K562 (cell line): ENCODE results near the gene ZNF574. TPM values are rescaled to one million over a fixed set of nuclear protein-coding genes. Genes with fewer than 3 reads are reported as not detected.

Experiments used
- ATAC-seq: fragments of 200-7000 bp; cut with Tn5 transposase; 3 replicates; pipeline ENCODE4 v1.9.1; 2020; ENCODE audit warnings: moderate library complexity
- BruUV-seq: library from RNA; stranded (reverse); fragments of 400-500 nt; replicated peaks from 2 replicates; lab custom pipeline; 2021; lab: Mats Ljungman, UMichigan
- CTCF ChIA-PET: fragments of 300-600 bp; formaldehyde crosslinking; extraction: SDS; loops from one replicate; lab custom pipeline; 2021; ENCODE audit warnings: low intra/inter-chr PET ratio; lab: Yijun Ruan, JAX
- POLR2A ChIA-PET: fragments of 300-600, 350-650 bp; sonication (Branson Sonifier 250); formaldehyde crosslinking; extraction: SDS; loops from one replicate; lab custom pipeline; 2021; ENCODE audit warnings: antibody characterized with exemption, inconsistent platforms; lab: Yijun Ruan, JAX
- DNase-seq, 4 experiments: peaks; one replicate each; pipeline versions ENCODE4 v3.0.0 to v3.0.0-alpha.2; 2011 to 2018; ENCODE audit warnings: low spot score in 3 of 4, mixed read lengths in 3 of 4; ENCODE audit errors: extremely low read depth in 1 of 4
- FAIRE-seq: peaks from 2 replicates; lab custom pipeline; 2011; peaks lifted over from hg19 to GRCh38; lab: Jason Lieb, UNC
- H2AFZ ChIP-seq: 2 replicates; pipeline ENCODE4 v1.6.0; 2011; ENCODE audit warnings: low read depth, low read length, control low read depth, inconsistent platforms
- H3K27ac ChIP-seq: fragments of 200-600 bp; 3 replicates; pipeline ENCODE4 v1.8.0; 2011; ENCODE audit warnings: low read depth, mild to moderate bottlenecking, control low read depth, inconsistent platforms, low read length, moderate library complexity, mixed read lengths; ENCODE audit errors: extremely low read depth
- H3K27me3 ChIP-seq, 2 experiments: fragments of 300-600 bp in 1 of 2; 2 replicates in 1 of 2; 3 replicates in 1 of 2; pipeline versions ENCODE4 v1.6.0 to v1.8.0; 2011; ENCODE audit warnings: inconsistent platforms in 2 of 2, low read length in 2 of 2, mild to moderate bottlenecking in 1 of 2, mixed read lengths in 1 of 2, moderate library complexity in 1 of 2; ENCODE audit not compliant: control insufficient read depth in 2 of 2, insufficient read depth in 2 of 2
- H3K36me3 ChIP-seq: fragments of 300-600 bp; 3 replicates; pipeline ENCODE4 v1.8.0; 2011; ENCODE audit warnings: mild to moderate bottlenecking, low read length, inconsistent platforms; ENCODE audit not compliant: control insufficient read depth, insufficient read depth
- H3K4me1 ChIP-seq, 2 experiments: fragments of 200-600 bp in 1 of 2; replicated peaks in 1 of 2; 2 replicates in 1 of 2; 3 replicates in 1 of 2; pipeline versions ENCODE4 v1.5.1 to v1.8.0; 2011; ENCODE audit warnings: inconsistent platforms in 2 of 2, low read length in 2 of 2, mild to moderate bottlenecking in 1 of 2, mixed read lengths in 1 of 2, moderate library complexity in 1 of 2; ENCODE audit not compliant: control insufficient read depth in 2 of 2, insufficient read depth in 2 of 2
- H3K4me2 ChIP-seq: 2 replicates; pipeline ENCODE4 v1.6.1; 2011; ENCODE audit warnings: low read length, control low read depth, inconsistent platforms, mixed read lengths; ENCODE audit not compliant: insufficient read depth
- H3K4me3 ChIP-seq: fragments of 200-600 bp; sonication (generic), shearing (Covaris generic); 2 replicates; pipeline ENCODE4 v1.5.1; 2016; ENCODE audit warnings: control low read depth, inconsistent platforms
- H3K79me2 ChIP-seq: fragments of 200-600 bp; 3 replicates; pipeline ENCODE4 v1.8.0; 2011; ENCODE audit warnings: low read length, inconsistent platforms; ENCODE audit not compliant: control insufficient read depth, insufficient read depth
- H3K9ac ChIP-seq, 2 experiments: 2 replicates each; pipeline versions ENCODE4 v1.6.0 to v1.6.1; 2011; ENCODE audit warnings: low read depth in 2 of 2, low read length in 2 of 2, control low read depth in 1 of 2, inconsistent platforms in 1 of 2, mild to moderate bottlenecking in 1 of 2, mixed read lengths in 1 of 2; ENCODE audit not compliant: insufficient read depth in 1 of 2
- H3K9me1 ChIP-seq: one replicate; pipeline ENCODE4 v1.6.0; 2011; ENCODE audit warnings: inconsistent platforms, mild to moderate bottlenecking, low read length, moderate library complexity; ENCODE audit not compliant: control insufficient read depth, insufficient read depth
- H3K9me3 ChIP-seq: replicated peaks from 2 replicates; pipeline ENCODE4 v1.5.1; 2011; ENCODE audit warnings: low read depth, low read length, inconsistent platforms; ENCODE audit not compliant: control insufficient read depth, insufficient read depth
- H4K20me1 ChIP-seq: replicated peaks from 2 replicates; pipeline ENCODE4 v1.6.1; 2011; ENCODE audit warnings: low read length, inconsistent platforms, mixed read lengths; ENCODE audit not compliant: control insufficient read depth, insufficient read depth
- ADNP ChIP-seq: fragments of 200-800 bp; sonication (Bioruptor generic); IDR thresholded peaks from 2 replicates; pipeline ENCODE4 v1.6.1; 2016; ENCODE audit warnings: missing genetic modification characterization, missing compliant biosample characterization
- BDP1 ChIP-seq: IDR thresholded peaks from 3 replicates; pipeline ENCODE4 v1.6.1; 2011; ENCODE audit not compliant: insufficient read length, insufficient read depth
- CEBPB ChIP-seq: fragments of 450-650 bp; IDR thresholded peaks from 2 replicates; pipeline ENCODE4 v1.6.1; 2016; ENCODE audit warnings: missing genetic modification characterization, missing compliant biosample characterization
- HDAC2 ChIP-seq: fragments of 450-650 bp; IDR thresholded peaks from 2 replicates; pipeline ENCODE4 v1.6.1; 2016; ENCODE audit warnings: mild to moderate bottlenecking
- HMG20B ChIP-seq: fragments of 250-450 bp; sonication (Bioruptor Pico); IDR thresholded peaks from 2 replicates; pipeline ENCODE4 v1.5.0; 2021; ENCODE audit warnings: mild to moderate bottlenecking
- MCM7 ChIP-seq, 2 experiments: fragments of 450-650 bp; IDR thresholded peaks; 2 replicates each; pipeline ENCODE4 v1.6.1; 2016 to 2018
- MEF2D ChIP-seq: conservative IDR thresholded peaks from 2 replicates; pipeline ENCODE4 v1.6.1; 2016; ENCODE audit warnings: low read depth, missing genetic modification characterization, missing compliant biosample characterization
- MXI1 ChIP-seq: IDR thresholded peaks from 2 replicates; pipeline ENCODE4 v1.6.1; 2011; ENCODE audit warnings: low read depth, mild to moderate bottlenecking, improper control_type of control experiment, low read length
- OTX1 ChIP-seq: fragments of 450-650 bp; formaldehyde crosslinking; IDR thresholded peaks from 2 replicates; pipeline ENCODE4 v1.4.0; 2022; ENCODE audit warnings: mild to moderate bottlenecking
- PHB ChIP-seq: fragments of 250-450 bp; sonication (Bioruptor Pico); IDR thresholded peaks from 2 replicates; pipeline ENCODE4 v1.5.0; 2021
- SAP30 ChIP-seq: fragments of 200-600 bp; sonication (generic); IDR thresholded peaks from 2 replicates; pipeline ENCODE4 v1.6.1; 2012; ENCODE audit warnings: borderline replicate concordance, low read depth, mild to moderate bottlenecking, moderate library complexity, low read length, control low read depth, inconsistent platforms; ENCODE audit not compliant: insufficient read depth, poor library complexity, severe bottlenecking
- SIRT6 ChIP-seq: IDR thresholded peaks from one replicate; pipeline ENCODE4 v1.6.1; 2012; ENCODE audit warnings: low read depth, mild to moderate bottlenecking, control low read depth, inconsistent platforms, low read length, moderate library complexity
- SMARCB1 ChIP-seq: IDR thresholded peaks from 2 replicates; pipeline ENCODE4 v1.6.1; 2011; ENCODE audit warnings: improper control_type of control experiment, low read depth; ENCODE audit not compliant: insufficient read length
- SRSF9 ChIP-seq: fragments of 200-400 bp; formaldehyde crosslinking; IDR thresholded peaks from 2 replicates; pipeline ENCODE4 v1.6.1; 2017; ENCODE audit warnings: low read depth, low read length, borderline replicate concordance
- U2AF2 ChIP-seq: fragments of 200-400 bp; formaldehyde crosslinking; optimal IDR thresholded peaks from 2 replicates; pipeline ENCODE3; 2017; ENCODE audit warnings: low read depth, mild to moderate bottlenecking, low read length
- WGBS: fragments of 100-300 bp; shearing (Covaris generic); methylation state at CpG from one replicate; pipeline ENCODE4 v1.1.6; 2016; ENCODE audit warnings: low coverage, mixed read lengths; ENCODE audit not compliant: insufficient coverage; ENCODE audit errors: missing lambda C conversion rate; 5-methylcytosine and 5-hydroxymethylcytosine counted together
- in situ Hi-C: fragments of 300-500 bp; cut with MboI; formaldehyde crosslinking; loops from 4 replicates; pipeline ENCODE4 v1.15.0; 2018; ENCODE audit warnings: inconsistent platforms, mixed read lengths
- intact Hi-C: fragments of 100-400 bp; cut with micrococcal nuclease; formaldehyde crosslinking; loops from 2 replicates; pipeline ENCODE4 v1.14.2; 2022
- polyA plus RNA-seq, 8 experiments: library from polyadenylated mRNA; depleted of rRNA in 4 of 8; stranded (reverse) in 5 of 8; unstranded in 3 of 8; fragments of >200 nt; fragmentation: Nextera tagmentation in 2 of 8; fragmentation: Illumina TruSeq in 1 of 8; extraction: Ambion mirVana in 2 of 8; extraction: Trizol in 1 of 8; gene quantifications; 2 replicates each; pipeline versions ENCODE4 v1.2.1 to v1.2.3, GENCODE V29; 2011 to 2014; ENCODE audit warnings: inconsistent platforms in 1 of 8, missing spikeins in 1 of 8
- total RNA-seq, 7 experiments: library from RNA; depleted of rRNA in 6 of 7; stranded (reverse); fragments of >200 nt in 6 of 7; fragmentation: Illumina TruSeq in 2 of 7; extraction: Trizol in 2 of 7; gene quantifications; 2 replicates each; pipeline versions ENCODE4 v1.2.1 to v1.2.3, GENCODE V29; 2011 to 2021; ENCODE audit warnings: low replicate concordance in 1 of 7

The ZNF574 gene
- total and polyA plus RNA-seq, 9 of the 15 experiments (the other 6 are each of a cell fraction or from before 2014, with no cell fraction given): 0.24 to 20.7 (median 8.4) TPM

DNA sequence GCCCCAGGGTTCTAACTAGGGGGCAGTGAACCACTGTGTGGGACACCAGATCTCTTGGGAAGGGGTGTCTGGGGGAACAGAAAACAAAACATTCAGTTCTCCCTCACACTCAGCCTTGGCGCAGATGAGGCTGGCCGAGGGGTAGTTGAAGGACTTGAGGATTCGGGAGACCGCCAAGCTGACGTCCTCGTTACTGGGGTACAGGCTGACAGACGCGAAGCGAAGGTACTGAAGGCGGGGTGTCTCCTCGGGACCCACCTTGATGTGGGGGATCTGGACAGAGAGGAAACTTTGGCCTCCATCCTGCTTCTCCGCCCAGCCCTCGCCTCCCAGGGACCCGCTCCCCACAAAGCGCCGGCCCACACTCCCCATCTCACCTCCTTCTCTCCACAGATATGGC is 13.6 kb upstream of the ZNF574 start:
- H3K4me1 ChIP-seq: peaks cover 3 to 12% of the 10 kb centered on the region in 2 experiments; a peak in 4 of 5 replicates
- no peak for DNase-seq
- intact Hi-C loops: no loop called here
- H3K27me3 ChIP-seq: peaks cover 10 to 41% of the 10 kb centered on the region in 2 experiments; a peak in 4 of 5 replicates
- no peak for TF ChIP-seq PHB (CRISPR knock-in tag)
- no peak for TF ChIP-seq SAP30
- TF ChIP-seq OTX1 (CRISPR knock-in tag): no peak
- TF ChIP-seq MEF2D (tag): no peak
- no peak for TF ChIP-seq SMARCB1
- TF ChIP-seq CEBPB (tag): no peak
- TF ChIP-seq HDAC2: no peak
- TF ChIP-seq HMG20B (CRISPR knock-in tag): no peak
- TF ChIP-seq ADNP (tag): no peak
- no peak for TF ChIP-seq SRSF9
- no peak for TF ChIP-seq U2AF2
- TF ChIP-seq BDP1: no peak
- TF ChIP-seq MCM7 (IDR thresholded peaks at IDR 0.05): no peak
- no peak for TF ChIP-seq MXI1
- TF ChIP-seq SIRT6: no peak
- H2AFZ ChIP-seq: peak overlapping the region; percentile 39; the same call in 1 of the 2 replicates
- no peak overlapping the region for H3K4me3 ChIP-seq
- no peaks in the 10 kb centered on the region for H4K20me1 ChIP-seq
- POLR2A ChIA-PET: no interaction called here
- H3K9me1 ChIP-seq: no peaks in the 10 kb centered on the region
- no peak overlapping the region; a peak in 1 of 4 replicates for H3K9ac ChIP-seq
- in situ Hi-C loops: no loop called here
- FAIRE-seq: no peak
- H3K9me3 ChIP-seq: no peaks in the 10 kb centered on the region
- WGBS: 62% methylated on average over 11 of the region's 16 CpGs
- H3K4me2 ChIP-seq: no peak overlapping the region
- CTCF ChIA-PET: no interaction called here
- no peaks in the 10 kb centered on the region for H3K36me3 ChIP-seq
- ATAC-seq: no peak
- no peaks in the 10 kb centered on the region for H3K79me2 ChIP-seq
- no TSS peak for BruUV-seq
- no peak overlapping the region for H3K27ac ChIP-seq
